ENCODE measurements around the gene PIEZO1. TPM values are rescaled to one million over a fixed set of nuclear protein-coding genes. Genes with fewer than 3 reads are reported as not detected.
A peak's percentile ranks its signal among the peaks of the same experiment; 100 is the strongest.

The PIEZO1 gene
- total RNA-seq, 1 experiment from 2014 or later = 224 TPM

- Histone ChIP-seq H3K9me3 (ENCODE audit: control insufficient read depth in 1 of 2, insufficient read depth in 1 of 2, low read depth in 1 of 2, low read length in 2 of 2) (no peaks in the 10 kb centered on the region), H4K20me1 (ENCODE audit: insufficient read depth) (0 out of 2 replicates have a peak, but pooled peaks cover 3% of the 10 kb centered on the region), H3K9ac (ENCODE audit: low read length) (no peak overlapping the region), H2AFZ (ENCODE audit: low read depth, low read length, poor library complexity, severe bottlenecking) (no peak overlapping the region), H3K4me3 (replicated peaks in 1 of 2; ENCODE audit: low read depth in 1 of 2, low read length in 2 of 2) (no peak overlapping the region), H3K4me1 (ENCODE audit: control insufficient read depth in 1 of 2, insufficient read depth in 2 of 2, low read length in 2 of 2) (peaks cover 0 to under 1% of the 10 kb centered on the region in 2 experiments; a peak in 1 of 4 replicates), H3K79me2 (ENCODE audit: insufficient read depth, low read length) (no peaks in the 10 kb centered on the region), H3K27ac (ENCODE audit: low read depth, low read length) (no peak overlapping the region), H3K9me2 (ENCODE audit: insufficient read depth) (no peaks in the 10 kb centered on the region), H3K4me2 (ENCODE audit: low read length) (no peak overlapping the region), H3K27me3 (ENCODE audit: insufficient read depth, low read length) (no peaks in the 10 kb centered on the region), H3K36me3 (ENCODE audit: control insufficient read depth in 1 of 2, insufficient read depth in 2 of 2, low read length in 2 of 2) (peaks cover 69 to 90% of the 10 kb centered on the region in 2 experiments; a peak in 3 of 4 replicates)
- DNase-seq (ENCODE audit: low read depth, low spot score) = no peak
- ChIA-PET RAD21 (ENCODE audit: low non-redundant PET in 1 of 2, low total read pairs in 2 of 2, uncharacterized antibody in 2 of 2, unreplicated experiment in 2 of 2) (no interaction called here), POLR2A (no interaction called here), CTCF (interaction anchor here (1.0 kb wide), 1 partner anchor 18 kb away, joined by 3 read pairs; no protein-coding TSS in a partner anchor)
- no peak for ATAC-seq
- intact Hi-C loops (cut with micrococcal nuclease) = no loop called here
- BruUV-seq (replicated peaks) = no TSS peak
- no peak for TF ChIP-seq TCF7L2 (IDR thresholded peaks at IDR 0.05; ENCODE audit: borderline replicate concordance, extremely low read depth, insufficient read depth, insufficient read length)
- no peak for TF ChIP-seq ELF1 (IDR thresholded peaks at IDR 0.05; ENCODE audit: borderline replicate concordance, low read depth)
- TF ChIP-seq REST (IDR thresholded peaks at IDR 0.05; ENCODE audit: low read depth) = no peak
Observed at GRCh38 chr16:88719267-88719932, 65.6 kb downstream of the PIEZO1 start.

GRCh38 chr16:88718178-88718577, 66.8 kb downstream of the PIEZO1 start:
- H3K4me1 ChIP-seq (ENCODE audit: control insufficient read depth in 1 of 2, insufficient read depth in 2 of 2, low read length in 2 of 2) = peaks cover 0 to 5% of the 10 kb centered on the region in 2 experiments; a peak in 1 of 4 replicates
- no peak overlapping the region for H3K4me3 ChIP-seq (replicated peaks in 1 of 2; ENCODE audit: low read depth in 1 of 2, low read length in 2 of 2)
- ATAC-seq (no peak), DNase-seq (ENCODE audit: low read depth, low spot score) (no peak)
- peaks cover 3% of the 10 kb centered on the region; the same call in 1 of the 2 replicates for H3K79me2 ChIP-seq (ENCODE audit: insufficient read depth, low read length)
- CTCF ChIA-PET = interaction anchor here (1.0 to 1.8 kb wide), 2 partner anchors 19 kb away, joined by 3 to 8 read pairs; no protein-coding TSS in a partner anchor
- POLR2A ChIA-PET = no interaction called here
- H3K36me3 ChIP-seq (ENCODE audit: control insufficient read depth in 1 of 2, insufficient read depth in 2 of 2, low read length in 2 of 2) = peaks cover 62 to 92% of the 10 kb centered on the region in 2 experiments; a peak in 3 of 4 replicates
- H3K4me2 ChIP-seq (ENCODE audit: low read length) = no peak overlapping the region
- no peaks in the 10 kb centered on the region for H3K9me3 ChIP-seq (ENCODE audit: control insufficient read depth in 1 of 2, insufficient read depth in 1 of 2, low read depth in 1 of 2, low read length in 2 of 2)
- no peak overlapping the region; the same call in 1 of the 2 replicates for H3K27ac ChIP-seq (ENCODE audit: low read depth, low read length)
- H3K27me3 ChIP-seq (ENCODE audit: insufficient read depth, low read length) = no peaks in the 10 kb centered on the region
- TSS peak; percentile 33 for BruUV-seq (replicated peaks)
- no peak overlapping the region for H3K9ac ChIP-seq (ENCODE audit: low read length)
- 0 out of 2 replicates have a peak, but pooled peaks cover 3% of the 10 kb centered on the region for H4K20me1 ChIP-seq (ENCODE audit: insufficient read depth)
- RAD21 ChIA-PET (ENCODE audit: low non-redundant PET in 1 of 2, low total read pairs in 2 of 2, uncharacterized antibody in 2 of 2, unreplicated experiment in 2 of 2) = no interaction called here
- TF ChIP-seq YY1 (IDR thresholded peaks at IDR 0.05; ENCODE audit: extremely low read depth, insufficient replicate concordance, low read depth, low read length) (no peak), FOSL1 (IDR thresholded peaks at IDR 0.05; ENCODE audit: low read depth) (no peak), MAX (IDR thresholded peaks at IDR 0.05) (no peak), POLR2A (IDR thresholded peaks at IDR 0.05; ENCODE audit: borderline replicate concordance, extremely low read depth, insufficient read depth, insufficient read length) (no peak), SP1 (IDR thresholded peaks at IDR 0.05; ENCODE audit: low read depth) (no peak), TCF7L2 (IDR thresholded peaks at IDR 0.05; ENCODE audit: borderline replicate concordance, extremely low read depth, insufficient read depth, insufficient read length) (no peak), EZH2phosphoT487 (IDR thresholded peaks at IDR 0.05; ENCODE audit: borderline replicate concordance) (no peak), ATF3 (IDR thresholded peaks at IDR 0.05) (no peak), POLR2AphosphoS5 (IDR thresholded peaks at IDR 0.05; ENCODE audit: low read depth, low read length) (no peak; the same call in 1 of the 2 replicates), CBX3 (IDR thresholded peaks at IDR 0.05; ENCODE audit: low read depth) (no peak)
- intact Hi-C loops (cut with micrococcal nuclease) = no loop called here
- no peaks in the 10 kb centered on the region for H3K9me2 ChIP-seq (ENCODE audit: insufficient read depth)
- H2AFZ ChIP-seq (ENCODE audit: low read depth, low read length, poor library complexity, severe bottlenecking) = no peak overlapping the region

Data from HCT116 (cell line).